Neuronal stem cell (in vitro differentiated cells): ENCODE measurements around the gene ANKRD36B.
A peak's percentile ranks its signal among the peaks of the same experiment; 100 is the strongest.
"Not testable (repeated sequence)": the region's sequence is repeated elsewhere in the genome, so short reads cannot be mapped to it uniquely, and the experiment has no call there.

Source experiments
- DNase-seq: peaks from one replicate; pipeline ENCODE4 v3.0.0-alpha.2; 2013; ENCODE audit warnings: low spot score
- H2AFZ ChIP-seq: one replicate; pipeline ENCODE4 v1.6.1; 2013; ENCODE audit warnings: mild to moderate bottlenecking, low read length, inconsistent platforms
- H2AK5ac ChIP-seq: 2 replicates; pipeline ENCODE4 v1.6.1; 2013; ENCODE audit warnings: low read depth, mild to moderate bottlenecking, inconsistent platforms, low read length, moderate library complexity, mixed read lengths
- H2BK120ac ChIP-seq: 2 replicates; pipeline ENCODE4 v1.6.1; 2013; ENCODE audit warnings: low read depth, mild to moderate bottlenecking, inconsistent platforms, low read length, moderate library complexity, mixed read lengths
- H2BK12ac ChIP-seq: one replicate; pipeline ENCODE4 v1.6.1; 2013; ENCODE audit warnings: low read length, inconsistent platforms
- H2BK15ac ChIP-seq: 2 replicates; pipeline ENCODE4 v1.6.1; 2013; ENCODE audit warnings: mild to moderate bottlenecking, low read length, inconsistent platforms, mixed read lengths
- H2BK5ac ChIP-seq: one replicate; pipeline ENCODE4 v1.6.1; 2013; ENCODE audit warnings: inconsistent platforms, mild to moderate bottlenecking, low read length, moderate library complexity
- H3K14ac ChIP-seq: one replicate; pipeline ENCODE4 v1.6.1; 2013; ENCODE audit warnings: low read length, inconsistent platforms
- H3K18ac ChIP-seq: 2 replicates; pipeline ENCODE4 v1.6.1; 2013; ENCODE audit warnings: low read length, inconsistent platforms
- H3K23ac ChIP-seq: 2 replicates; pipeline ENCODE4 v1.6.1; 2013; ENCODE audit warnings: low read depth, mild to moderate bottlenecking, mixed read lengths, low read length, inconsistent platforms; ENCODE audit not compliant: poor library complexity
- H3K27ac ChIP-seq: replicated peaks from 3 replicates; pipeline ENCODE4 v1.5.1; 2013; ENCODE audit warnings: low read length, inconsistent platforms
- H3K27me3 ChIP-seq, 3 experiments: 2 replicates each; pipeline ENCODE4 v1.6.1; 2013; ENCODE audit warnings: low read length in 3 of 3, mild to moderate bottlenecking in 2 of 3, inconsistent platforms in 1 of 3, low read depth in 1 of 3, mixed read lengths in 1 of 3, moderate library complexity in 1 of 3; ENCODE audit not compliant: control insufficient read depth in 3 of 3, insufficient read depth in 3 of 3
- H3K36me3 ChIP-seq, 2 donors: replicated peaks in 1 of 2; 2 replicates each; pipeline ENCODE4 v1.6.1; 2013; ENCODE audit warnings: low read length in 2 of 2; ENCODE audit not compliant: control insufficient read depth in 2 of 2, insufficient read depth in 2 of 2
- H3K4ac ChIP-seq: 2 replicates; pipeline ENCODE4 v1.6.1; 2013; ENCODE audit warnings: inconsistent platforms, mild to moderate bottlenecking, low read length, moderate library complexity
- H3K4me1 ChIP-seq, 2 donors: 1 replicate in 1 of 2; 2 replicates in 1 of 2; pipeline ENCODE4 v1.6.1; 2013; ENCODE audit warnings: low read length in 2 of 2, low read depth in 1 of 2; ENCODE audit not compliant: control insufficient read depth in 2 of 2, insufficient read depth in 1 of 2
- H3K4me2 ChIP-seq: one replicate; pipeline ENCODE4 v1.6.1; 2013; ENCODE audit warnings: mild to moderate bottlenecking, low read length, inconsistent platforms; ENCODE audit not compliant: insufficient read depth, poor library complexity, severe bottlenecking
- H3K4me3 ChIP-seq, 2 donors: 2 replicates each; pipeline ENCODE4 v1.5.1; 2013; ENCODE audit warnings: low read length in 2 of 2, mild to moderate bottlenecking in 2 of 2, inconsistent platforms in 1 of 2, moderate library complexity in 1 of 2
- H3K79me1 ChIP-seq: one replicate; pipeline ENCODE4 v1.6.1; 2013; ENCODE audit warnings: low read depth, mild to moderate bottlenecking, inconsistent platforms, low read length, moderate library complexity
- H3K9ac ChIP-seq: one replicate; pipeline ENCODE4 v1.6.1; 2013; ENCODE audit warnings: mild to moderate bottlenecking, low read depth, low read length, inconsistent platforms; ENCODE audit not compliant: poor library complexity
- H3K9me3 ChIP-seq, 2 donors: replicated peaks in 1 of 2; 2 replicates each; pipeline versions ENCODE3 to v1.6.1; 2013; ENCODE audit warnings: low read length in 2 of 2, mild to moderate bottlenecking in 2 of 2, inconsistent platforms in 1 of 2, low read depth in 1 of 2, mixed read lengths in 1 of 2, moderate library complexity in 1 of 2; ENCODE audit not compliant: control insufficient read depth in 2 of 2, insufficient read depth in 1 of 2
- H4K8ac ChIP-seq: one replicate; pipeline ENCODE4 v1.6.1; 2013; ENCODE audit warnings: low read depth, mild to moderate bottlenecking, inconsistent platforms, low read length, moderate library complexity
- H4K91ac ChIP-seq: one replicate; pipeline ENCODE4 v1.6.1; 2013; ENCODE audit warnings: low read length, low read depth, mild to moderate bottlenecking, inconsistent platforms; ENCODE audit not compliant: poor library complexity
- WGBS, 2 donors: extraction: QIAGEN DNeasy Blood & Tissue Kit; methylation state at CpG; one replicate each; pipeline ENCODE4 v1.1.7; 2013; ENCODE audit warnings: missing lambda C conversion rate in 2 of 2, mixed read lengths in 1 of 2; ENCODE audit not compliant: insufficient read length in 2 of 2, insufficient replicate concordance in 1 of 2; ENCODE audit errors: extremely low coverage in 2 of 2; 5-methylcytosine and 5-hydroxymethylcytosine counted together

ANKRD36B gene

DNA sequence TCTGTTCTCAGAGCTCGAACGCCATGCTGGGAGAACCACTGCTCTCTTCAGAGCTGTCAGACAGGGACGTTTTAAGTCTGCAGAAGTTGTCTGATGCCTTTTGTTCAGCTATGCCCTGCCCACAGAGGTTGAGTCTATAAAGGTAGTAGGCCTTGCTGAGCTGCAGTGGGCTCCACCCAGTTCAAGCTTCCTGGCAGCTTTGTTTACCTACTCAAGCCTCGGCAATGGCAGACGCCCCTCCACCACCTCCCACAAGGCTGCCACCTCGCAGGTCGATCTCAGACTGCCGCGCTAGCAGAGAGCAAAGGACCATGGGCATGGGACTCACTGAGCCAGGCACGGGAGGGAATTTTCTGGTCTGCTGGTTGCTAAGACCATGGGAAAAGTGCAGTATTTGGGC lies 11.9 kb upstream of the ANKRD36B start:
- not testable (repeated sequence) for H4K91ac ChIP-seq, H2BK120ac ChIP-seq

DNA sequence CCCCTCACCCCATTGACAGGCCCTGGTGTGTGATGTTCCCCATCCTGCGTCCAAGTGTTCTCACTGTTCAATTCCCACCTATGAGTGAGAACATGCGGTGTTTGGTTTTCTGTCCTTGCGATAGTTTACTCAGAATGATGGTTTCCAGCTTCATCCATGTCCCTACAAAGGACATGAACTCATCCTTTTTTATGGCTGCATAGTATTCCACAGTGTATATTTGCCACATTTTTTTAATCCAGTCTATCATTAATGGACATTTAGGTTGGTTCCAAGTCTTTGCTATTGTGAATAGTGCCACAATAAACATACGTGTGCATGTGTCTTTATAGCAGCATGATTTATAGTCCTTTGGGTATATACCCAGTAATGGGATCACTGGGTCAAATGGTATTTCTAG lies 6.5 kb upstream of the ANKRD36B start:
- H4K91ac ChIP-seq, H3K27ac ChIP-seq, H3K9me3 ChIP-seq, H3K79me1 ChIP-seq, H4K8ac ChIP-seq, H3K4me1 ChIP-seq, H3K4me3 ChIP-seq, H2BK5ac ChIP-seq, H3K23ac ChIP-seq, DNase-seq, H3K27me3 ChIP-seq, H3K14ac ChIP-seq, H3K36me3 ChIP-seq, H3K9ac ChIP-seq, H2AK5ac ChIP-seq, H3K4me2 ChIP-seq, H2BK120ac ChIP-seq, H2AFZ ChIP-seq, H3K18ac ChIP-seq, H3K4ac ChIP-seq, H2BK12ac ChIP-seq, H2BK15ac ChIP-seq: not testable (repeated sequence)
- no CpG with 5 or more reads among the region's 4 CpGs for WGBS, 2 donors

More for the DNA sequence above, 11.9 kb upstream of the ANKRD36B start:
- H3K14ac ChIP-seq, H2AFZ ChIP-seq, H3K4me2 ChIP-seq, H2AK5ac ChIP-seq, H3K9ac ChIP-seq, H2BK12ac ChIP-seq, H2BK5ac ChIP-seq, DNase-seq, H3K36me3 ChIP-seq, H3K79me1 ChIP-seq, H4K8ac ChIP-seq, H3K23ac ChIP-seq, H2BK15ac ChIP-seq, H3K27me3 ChIP-seq, H3K4ac ChIP-seq, H3K9me3 ChIP-seq, H3K4me3 ChIP-seq, H3K4me1 ChIP-seq, H3K27ac ChIP-seq, H3K18ac ChIP-seq: not testable (repeated sequence)
- no CpG with 5 or more reads among the region's 10 CpGs for WGBS, 2 donors

DNA sequence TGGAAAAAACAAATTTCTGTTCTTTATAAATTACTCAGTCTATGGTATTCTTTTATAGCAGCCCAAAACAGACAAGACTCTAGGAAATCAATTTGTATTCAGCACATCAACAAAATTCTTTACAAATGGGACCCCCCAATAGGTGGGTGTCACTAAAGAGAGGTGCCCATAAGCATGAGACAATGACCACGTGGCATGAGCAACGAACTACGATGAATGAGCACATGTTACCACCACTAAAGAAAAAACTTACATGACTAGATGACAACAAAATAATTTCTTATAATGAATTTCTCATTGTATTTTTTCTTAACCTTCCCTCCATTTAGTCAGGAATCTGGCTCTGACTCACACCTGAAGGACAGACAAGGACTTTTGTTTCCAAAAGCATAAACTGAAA lies 3.8 kb upstream of the ANKRD36B start:
- DNase-seq, H3K14ac ChIP-seq, H2AFZ ChIP-seq, H2BK5ac ChIP-seq, H3K4ac ChIP-seq, H3K36me3 ChIP-seq, H2BK120ac ChIP-seq, H3K4me1 ChIP-seq, H3K9ac ChIP-seq, H2BK15ac ChIP-seq, H3K79me1 ChIP-seq, H2AK5ac ChIP-seq, H4K8ac ChIP-seq, H3K23ac ChIP-seq, H3K4me3 ChIP-seq, H3K18ac ChIP-seq, H3K9me3 ChIP-seq, H2BK12ac ChIP-seq, H4K91ac ChIP-seq, H3K27ac ChIP-seq, H3K4me2 ChIP-seq, H3K27me3 ChIP-seq: not testable (repeated sequence)
- no CpG with 5 or more reads among the region's 3 CpGs for WGBS, 2 donors

DNA sequence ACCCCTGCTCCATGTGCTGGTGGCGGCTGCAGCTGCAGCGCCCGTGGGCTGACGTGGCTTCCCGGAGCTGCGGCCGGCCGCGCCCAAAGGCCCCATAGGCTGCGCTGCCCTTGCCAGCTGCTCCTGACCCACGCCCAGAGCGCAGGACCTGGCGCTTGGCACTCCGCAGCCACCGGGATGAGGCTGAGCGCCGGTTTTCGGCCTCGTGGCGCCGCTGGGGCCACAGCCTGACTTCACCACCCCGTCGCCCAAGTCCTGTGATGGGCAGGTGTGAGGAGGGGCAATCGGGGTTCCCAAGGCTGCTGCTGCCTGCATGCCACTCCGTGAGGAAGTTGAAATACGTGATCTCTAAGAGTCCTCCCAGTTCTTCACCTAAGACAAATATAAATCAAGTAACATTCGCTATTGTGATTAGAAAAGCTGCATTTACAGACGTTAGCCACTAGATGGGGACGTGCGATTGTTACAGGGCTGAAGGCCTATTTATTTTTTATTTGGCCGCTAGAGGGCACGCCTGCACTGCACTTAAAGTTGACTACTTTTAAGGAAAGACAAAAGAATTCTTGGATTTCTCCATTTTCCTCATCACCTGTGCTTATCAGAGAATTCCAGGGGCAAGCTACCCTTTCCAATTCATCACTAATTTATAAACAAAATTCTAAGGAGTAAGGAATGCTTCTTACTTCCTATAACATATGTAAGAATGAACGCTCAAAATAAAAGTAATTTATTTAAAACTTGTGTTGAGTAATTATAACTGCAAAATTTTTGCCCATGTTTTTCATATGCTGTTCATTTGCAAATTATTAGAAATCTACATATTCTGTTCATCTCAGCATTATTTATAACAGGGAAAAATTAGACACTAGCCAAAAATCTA lies 1.1 kb upstream of the ANKRD36B start:
- not testable (repeated sequence) for H2BK120ac ChIP-seq, H3K4ac ChIP-seq, H3K79me1 ChIP-seq, H3K4me1 ChIP-seq, H2BK15ac ChIP-seq, H2AK5ac ChIP-seq, H4K91ac ChIP-seq, H3K36me3 ChIP-seq, H3K27me3 ChIP-seq, H2BK12ac ChIP-seq, H3K9me3 ChIP-seq
- Histone ChIP-seq H3K9ac (peak overlapping the region; percentile 90), H2AFZ (peak overlapping the region; percentile 98), H3K27ac (peak overlapping the region; percentile 69), H3K4me3 (peak overlapping the region; percentile 68 to 78), H3K14ac (peak overlapping the region; percentile 56), H4K8ac (peak overlapping the region; percentile 82), H3K23ac (peak overlapping the region; percentile 80), H3K18ac (peak overlapping the region; percentile 91), H2BK5ac (peak overlapping the region; percentile 82), H3K4me2 (peak overlapping the region; percentile 80)
- WGBS, 2 donors = no CpG with 5 or more reads among the region's 33 CpGs
- DNase-seq = peak; percentile 80
